EH (cell line): ENCODE measurements around the gene MTREX.
"Not testable (repeated sequence)": the region's sequence is repeated elsewhere in the genome, so short reads cannot be mapped to it uniquely, and the experiment has no call there.

Experiments used
- DNase-seq: peaks from one replicate; pipeline ENCODE4 v3.0.0-alpha.2; 2015; ENCODE audit warnings: low read depth

Gene MTREX

GRCh38 chr5:55307383-55308253 is at the start of gene MTREX, which contains the start of gene DHX29:
Gene MTREX (plus strand): TSS chr5:55307989. CDS start chr5:55308014, 25 bp downstream.
Gene DHX29 (minus strand): TSS chr5:55307694. CDS start chr5:55307573, 121 bp downstream.
- DNase-seq, result peak; percentile 92

DNA sequence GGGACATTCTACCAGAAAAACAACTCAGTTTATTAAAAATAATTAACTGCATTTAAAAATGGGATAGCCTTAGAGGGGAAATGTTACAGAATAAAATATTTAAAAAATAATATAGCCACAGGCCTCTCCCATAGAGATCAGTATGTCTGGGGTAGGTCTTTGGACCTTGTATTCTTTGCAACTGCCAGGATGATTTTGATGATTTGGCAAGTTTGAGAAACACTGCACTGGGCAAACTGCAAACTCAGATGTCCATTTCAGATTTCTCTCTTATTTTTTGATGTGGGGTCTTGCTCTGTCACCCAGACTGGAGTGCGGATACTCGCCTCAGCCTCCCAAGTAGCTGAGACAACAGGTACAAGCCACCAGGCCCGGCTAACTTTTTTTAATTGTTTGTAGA is 49.5 kb upstream of the MTREX start:
- no peak for DNase-seq

DNA sequence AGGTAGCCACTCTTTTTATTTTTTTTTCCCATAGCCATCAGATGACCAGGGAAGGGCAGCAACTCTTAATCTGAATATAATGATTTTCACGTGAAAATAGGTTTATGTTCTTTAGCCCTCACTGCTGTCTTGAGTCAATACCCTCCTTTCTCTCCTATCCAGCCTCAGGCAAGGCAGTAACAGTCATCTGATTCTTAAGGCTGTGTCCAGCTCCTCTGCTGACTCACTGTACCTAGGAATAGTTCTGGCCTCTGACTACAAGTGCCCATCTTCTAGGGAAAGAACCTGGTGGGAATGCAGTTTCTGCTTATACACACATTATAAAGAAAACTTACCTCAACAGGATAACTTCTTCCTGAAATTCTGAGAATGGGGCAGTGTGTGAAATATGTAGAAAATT is 31.0 kb upstream of the MTREX start:
- DNase-seq, result peak; percentile 70

DNA sequence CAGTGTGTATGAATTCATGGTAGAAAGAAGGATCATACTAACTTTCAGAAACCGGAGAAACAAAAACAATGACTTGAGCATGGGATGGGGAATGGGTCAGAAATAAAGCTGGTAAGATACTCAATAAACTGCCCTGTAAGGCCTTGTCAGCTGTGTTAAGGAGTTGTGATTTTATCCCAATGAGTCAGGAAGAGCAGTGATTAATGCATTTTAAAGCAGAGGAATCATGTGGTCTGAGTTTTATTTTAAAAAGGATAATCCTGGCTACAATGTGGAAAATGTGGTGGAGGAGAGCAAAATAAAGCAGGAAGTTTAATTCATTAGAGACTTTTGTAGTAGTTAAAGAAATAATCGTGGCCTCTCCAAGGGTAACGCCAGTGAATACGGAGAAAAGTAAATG is 29.0 kb upstream of the MTREX start:
- DNase-seq, result peak; percentile 81

DNA sequence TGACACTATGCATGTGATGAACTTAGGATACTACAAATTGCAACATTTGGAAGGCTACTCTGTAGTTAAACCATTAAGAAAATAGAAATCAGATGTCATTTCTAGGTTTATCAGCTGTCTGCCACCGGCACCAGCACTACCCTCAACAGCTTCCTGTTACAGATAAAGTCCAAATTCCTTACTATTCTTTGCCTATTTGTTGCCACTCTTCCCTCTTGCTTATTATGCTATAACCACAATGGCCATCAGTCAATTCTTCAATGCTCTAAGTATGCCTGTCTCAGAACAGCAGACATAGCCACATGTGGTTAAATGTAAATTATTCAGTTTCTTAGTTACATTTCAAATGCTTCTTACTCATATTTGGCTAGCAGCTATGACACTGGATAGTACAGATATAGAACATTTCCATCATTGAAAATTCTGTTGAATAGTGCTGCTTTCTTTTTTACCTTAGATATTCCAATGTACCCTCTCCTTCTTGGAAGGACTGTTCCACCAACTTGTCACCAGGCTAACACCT is 21.3 kb upstream of the MTREX start:
- DNase-seq, result no peak

DNA sequence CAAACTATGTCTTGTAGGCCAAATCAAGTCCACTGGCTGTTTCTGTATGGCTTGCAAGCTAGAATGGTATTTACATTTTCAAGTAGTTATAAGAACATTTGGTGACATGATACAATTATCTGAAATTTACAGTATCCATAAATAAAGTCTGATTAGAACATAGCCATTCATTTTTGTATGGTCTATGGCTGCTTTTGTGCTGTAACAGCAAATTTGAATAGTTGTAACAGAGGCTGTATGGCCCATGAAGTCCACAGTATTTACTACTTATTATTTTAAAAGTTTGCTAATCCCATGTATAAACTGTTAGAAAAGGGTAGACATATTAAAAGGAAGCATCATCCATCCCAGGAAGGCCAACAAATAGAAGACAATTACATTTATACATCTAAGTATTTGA is 18.0 kb upstream of the MTREX start:
- DNase-seq, result no peak

DNA sequence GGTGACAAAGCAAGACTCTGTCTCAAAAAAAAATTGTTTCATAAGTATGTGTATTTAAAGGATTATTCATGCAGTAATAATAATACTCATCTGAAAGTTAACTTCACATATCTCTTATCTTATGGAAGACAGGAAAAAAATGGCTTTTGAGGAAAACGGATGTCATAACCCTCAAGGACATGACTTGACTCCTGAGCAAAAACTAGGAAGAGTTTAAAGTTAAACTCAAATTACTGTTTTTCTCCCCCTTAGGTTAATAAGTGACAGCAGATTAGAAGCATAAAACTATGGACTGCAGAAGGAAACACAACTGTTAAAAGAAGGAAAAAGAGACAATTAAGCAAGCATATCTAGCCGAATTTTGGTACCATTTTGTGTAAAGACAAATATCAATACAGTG is 16.8 kb upstream of the MTREX start:
- DNase-seq, result no peak

DNA sequence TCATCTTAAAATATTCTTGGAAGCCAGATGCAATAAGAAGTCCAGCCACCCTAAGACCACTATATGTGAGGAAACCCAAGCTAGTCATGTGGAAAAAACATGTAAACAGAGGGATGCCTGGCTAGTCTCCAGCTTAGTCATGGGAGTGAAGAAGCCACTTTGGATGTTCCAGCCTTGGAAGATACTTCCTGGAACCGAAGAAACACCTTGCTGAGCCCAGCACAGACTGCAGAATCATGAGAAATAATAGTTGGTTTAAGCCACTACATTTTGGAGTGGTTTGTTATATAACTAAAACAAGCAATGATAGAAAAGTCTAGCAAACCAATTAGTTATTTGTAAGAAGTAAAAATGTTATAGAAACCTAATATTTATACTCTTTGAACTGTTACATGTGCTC is 12.9 kb upstream of the MTREX start:
- no peak for DNase-seq

DNA sequence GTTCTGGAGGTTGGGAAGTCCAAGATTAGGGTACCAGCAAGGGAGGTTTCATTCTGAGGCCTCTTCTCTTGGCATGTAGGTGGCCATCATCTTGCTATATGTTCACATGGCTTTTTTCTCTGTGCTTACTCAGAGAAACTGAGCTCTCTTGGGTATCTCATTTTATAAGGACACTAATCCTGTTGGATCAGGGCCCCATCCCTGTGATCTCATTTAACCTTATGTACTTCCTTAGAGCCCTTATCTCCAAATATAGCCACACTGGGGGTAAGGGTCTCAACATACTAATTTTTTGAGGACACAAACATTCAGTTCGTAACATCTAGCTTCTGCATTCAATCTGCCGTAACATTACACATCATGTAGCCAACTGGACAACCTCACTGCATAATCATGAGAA is 6.9 kb upstream of the MTREX start:
- no peak for DNase-seq

DNA sequence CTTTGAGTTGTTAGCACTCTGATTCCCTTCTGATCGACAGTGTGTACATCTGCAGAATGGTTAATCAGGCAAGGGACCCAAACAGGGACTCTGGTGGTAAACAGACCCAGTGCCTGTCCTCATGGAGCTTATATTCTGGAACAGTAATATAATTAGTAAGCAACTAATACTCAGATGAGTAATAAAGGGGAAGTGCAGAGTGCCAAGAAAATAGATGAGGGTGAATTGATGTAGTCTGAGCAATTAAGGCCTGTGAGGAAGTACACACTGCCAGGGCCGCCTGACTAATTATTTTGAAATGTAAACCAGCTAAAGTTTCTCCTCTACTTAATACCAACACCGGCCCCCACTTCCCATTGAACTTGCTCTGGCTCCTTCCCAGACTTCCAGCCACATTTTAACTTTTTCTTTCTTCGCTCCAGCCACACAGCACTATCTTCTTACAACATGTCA is 4.5 kb upstream of the MTREX start:
- peak; percentile 98 for DNase-seq

GRCh38 chr5:55304584-55304983 is 3.2 kb upstream of the MTREX start:
- no peak for DNase-seq

- DNase-seq, result no peak
These were observed 2.4 kb upstream of the MTREX start for GRCh38 chr5:55305345-55305744.

DNA sequence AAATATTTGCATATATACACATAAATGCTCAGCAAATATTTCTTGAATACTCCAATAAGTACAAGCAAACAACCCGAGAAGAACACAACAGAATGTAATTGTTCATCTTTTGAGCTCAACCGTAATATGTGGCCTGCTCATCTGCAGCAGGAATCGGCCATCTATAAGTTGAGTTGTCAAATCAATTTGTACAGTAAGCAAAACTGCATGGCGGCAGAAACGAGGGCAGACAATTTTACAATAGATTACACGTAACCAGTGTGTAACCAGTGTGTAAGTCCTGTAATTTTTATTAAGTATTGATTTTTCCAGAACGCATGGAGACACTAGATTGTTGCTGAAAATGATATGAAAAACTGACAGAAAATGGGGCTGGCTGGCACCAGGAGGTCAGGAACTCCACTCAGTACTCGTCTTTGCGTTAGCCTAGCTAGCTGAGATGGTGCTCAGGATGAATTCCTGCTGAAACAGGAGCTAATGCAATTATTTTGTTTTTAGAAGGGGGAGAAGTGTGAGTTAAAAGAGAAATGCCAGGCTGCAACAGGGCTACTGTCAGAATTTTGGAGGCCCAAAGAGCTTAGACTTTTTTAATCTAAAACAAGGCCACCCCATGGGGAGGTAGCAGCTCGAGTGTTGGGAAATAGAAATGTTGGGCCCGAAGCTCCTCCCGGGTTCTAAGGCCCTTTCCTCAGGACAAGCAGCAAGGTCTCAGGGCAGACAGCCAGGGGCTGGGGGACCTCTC is 977 bp upstream of the MTREX start:
- DNase-seq, result peak; percentile 19

DNA sequence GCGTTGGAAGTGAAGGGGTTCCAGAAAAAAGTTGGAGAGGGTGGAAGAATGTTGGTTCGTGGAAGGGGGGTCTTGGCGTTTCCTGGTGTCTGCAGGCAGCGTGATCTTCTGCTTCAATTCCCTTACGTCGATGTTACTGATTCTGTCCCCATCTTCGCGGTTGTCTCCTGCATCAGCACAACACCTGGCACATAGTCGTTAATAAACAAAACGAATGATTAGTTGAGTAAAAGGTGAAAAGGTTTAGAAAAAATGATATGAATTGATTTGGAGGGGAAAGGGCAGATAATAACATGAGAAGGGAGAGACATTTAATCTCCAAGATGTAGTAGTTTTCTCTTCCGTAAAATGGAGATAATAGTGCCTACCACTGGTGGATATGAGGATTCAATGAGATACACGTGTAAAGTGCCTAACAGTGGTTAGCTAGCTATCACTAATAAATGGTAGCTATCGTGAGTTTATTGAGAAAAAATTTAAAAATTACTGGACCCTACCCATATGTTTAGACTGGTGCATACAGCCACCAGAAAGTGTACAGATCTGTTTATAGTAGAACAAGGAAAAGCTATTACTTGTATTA is 556 bp downstream of the MTREX start:
- peak; percentile 33 for DNase-seq

DNA sequence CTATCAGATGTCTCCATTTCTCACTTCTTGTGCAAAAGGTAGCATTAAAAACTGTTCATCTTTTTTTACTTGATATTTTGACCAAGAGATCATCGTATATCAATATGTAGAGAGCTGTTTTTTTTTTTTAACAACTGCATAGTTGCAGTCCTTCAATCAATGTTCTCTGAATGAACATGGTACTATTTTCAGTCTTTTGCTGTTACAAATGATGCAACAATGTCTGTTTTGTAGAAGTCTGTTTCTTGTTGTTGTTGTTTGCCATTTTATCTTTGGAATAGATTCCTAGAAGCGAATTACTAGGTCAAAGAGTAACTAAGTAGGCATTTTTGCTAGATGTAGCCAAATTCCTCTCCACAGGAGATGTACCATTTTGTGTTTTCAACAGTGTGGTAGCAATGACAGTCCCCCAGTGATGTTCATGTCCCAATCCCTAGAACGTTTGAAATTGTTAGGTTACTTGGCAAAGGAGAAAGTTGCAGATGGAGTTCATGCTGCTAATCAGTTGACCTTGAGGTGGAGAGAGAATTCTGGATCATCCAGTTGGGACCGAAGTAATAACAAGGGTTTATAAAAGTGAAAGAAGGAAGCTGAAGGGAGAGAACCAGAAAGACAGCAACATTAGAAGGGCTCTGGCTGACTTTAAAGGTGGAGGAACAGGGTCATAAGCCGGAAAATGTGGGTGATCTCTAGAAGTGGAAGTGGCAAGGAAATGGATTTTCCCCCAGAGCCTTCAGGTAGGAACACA is 6.3 kb downstream of the MTREX start:
- DNase-seq, result no peak

- DNase-seq, result no peak
These were observed 8.5 kb downstream of the MTREX start for GRCh38 chr5:55316289-55316688.

- no peak for DNase-seq
These were observed 9.0 kb downstream of the MTREX start for GRCh38 chr5:55316837-55317236.

GRCh38 chr5:55318237-55318636 is 10.4 kb downstream of the MTREX start:
- DNase-seq, result not testable (repeated sequence)

GRCh38 chr5:55319491-55319890 is 11.7 kb downstream of the MTREX start:
- peak; percentile 44 for DNase-seq

GRCh38 chr5:55320571-55320970 is 12.8 kb downstream of the MTREX start:
- peak; percentile 2 for DNase-seq

GRCh38 chr5:55324006-55324405 is 16.2 kb downstream of the MTREX start:
- DNase-seq, result no peak
